GM12891 (cell line): ENCODE measurements around the gene ZBTB24.

Source experiments
- POLR2A ChIP-seq: IDR thresholded peaks from 2 replicates; pipeline ENCODE4 v1.6.1; 2011; ENCODE audit warnings: low read depth, low read length, control low read depth
- POLR2AphosphoS5 ChIP-seq: IDR thresholded peaks from 2 replicates; pipeline ENCODE4 v1.6.1; 2011; ENCODE audit warnings: low read depth, low read length, control low read depth
- SPI1 ChIP-seq: IDR thresholded peaks from 2 replicates; pipeline ENCODE4 v1.6.1; 2011; ENCODE audit warnings: low read depth, low read length, control low read depth

DNA sequence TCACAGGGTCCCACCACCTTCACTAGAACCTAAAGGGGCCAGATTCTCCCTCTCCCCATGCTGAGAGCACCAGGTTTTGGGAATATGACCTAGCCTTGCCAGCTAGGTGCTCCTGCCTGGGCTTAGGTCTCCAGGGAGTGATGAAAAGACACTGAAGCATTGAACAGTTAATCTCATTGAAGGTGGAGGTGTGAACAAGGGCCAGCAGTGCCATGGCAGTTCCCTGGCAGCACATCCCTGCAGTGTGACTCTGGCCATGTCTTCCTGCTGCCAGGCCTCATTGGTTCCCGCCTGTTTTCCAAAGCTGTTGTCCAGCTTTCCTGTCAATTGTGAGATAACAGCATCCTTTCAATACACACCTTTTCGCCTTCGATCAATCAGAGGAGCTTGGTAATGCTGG, 53.5 kb downstream of the ZBTB24 start:
- TF ChIP-seq POLR2AphosphoS5 (no peak), POLR2A (no peak), SPI1 (no peak)
